Measurements from ENCODE around the gene ACTMAP. TPM values are rescaled to one million over a fixed set of nuclear protein-coding genes. Genes with fewer than 3 reads are reported as not detected.

Gene ACTMAP
- total RNA-seq, 1 donor from 2014 or later = 5.6 TPM

DNA sequence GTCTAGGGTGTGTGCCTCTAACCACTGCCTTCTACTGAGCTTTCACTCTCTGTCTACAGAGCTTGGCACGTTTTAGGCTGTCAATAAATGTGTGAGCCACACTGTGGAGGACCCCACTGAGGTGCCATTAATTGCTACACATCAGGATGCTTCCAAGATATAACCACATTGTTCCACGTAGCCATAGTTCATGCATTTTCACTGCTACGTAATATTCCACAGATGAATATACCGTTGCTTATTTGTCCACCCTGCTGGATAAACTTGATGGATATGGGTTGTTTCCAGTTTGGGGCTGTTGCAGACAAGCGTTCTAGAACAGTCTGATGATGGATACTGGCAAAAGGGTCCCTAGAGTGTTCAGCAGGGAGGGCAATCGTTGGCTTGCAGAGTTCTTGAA is 48.5 kb downstream of the ACTMAP start:
- no peak for DNase-seq (ENCODE audit: low spot score)

DNA sequence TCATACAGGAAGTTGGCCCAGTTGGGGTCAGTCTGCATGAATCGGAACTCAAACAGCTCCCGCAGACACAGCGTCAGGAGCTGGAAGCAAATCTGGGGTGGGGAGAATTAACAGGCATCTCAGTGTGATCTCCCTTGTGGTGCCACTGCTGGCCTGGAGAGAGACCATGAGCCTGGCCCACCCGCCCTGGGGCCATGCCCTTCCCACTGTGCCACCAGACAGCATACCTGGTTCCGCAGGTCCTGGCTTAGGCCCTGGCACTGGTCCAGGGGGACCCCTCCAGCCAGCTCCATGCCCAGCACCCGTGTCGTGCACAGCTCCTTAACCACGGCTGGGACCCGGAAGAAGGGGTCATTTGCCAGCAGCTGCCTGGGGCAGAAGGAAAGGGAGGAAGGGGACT is 50.2 kb downstream of the ACTMAP start:
- DNase-seq (ENCODE audit: low spot score) = no peak

DNA sequence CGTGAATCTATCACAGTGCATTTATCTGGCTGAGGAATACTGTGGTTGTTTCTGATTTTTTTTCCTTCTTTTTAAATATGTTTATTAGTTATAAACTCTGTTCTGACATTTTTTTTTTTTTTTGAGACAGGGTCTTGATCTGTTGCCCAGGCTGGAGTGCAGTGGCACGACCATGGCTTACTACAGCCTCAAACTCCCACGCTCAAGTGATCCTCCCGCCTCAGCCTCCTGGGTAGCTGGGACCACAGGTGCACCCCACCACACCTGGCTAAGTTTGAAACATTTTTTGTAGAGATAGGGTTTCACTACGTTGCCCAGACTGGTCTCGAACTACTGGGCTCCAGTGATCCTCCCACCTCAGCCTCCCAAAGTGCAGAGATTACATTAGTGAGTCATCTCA is 53.3 kb downstream of the ACTMAP start:
- no peak for DNase-seq (ENCODE audit: low spot score)

DNA sequence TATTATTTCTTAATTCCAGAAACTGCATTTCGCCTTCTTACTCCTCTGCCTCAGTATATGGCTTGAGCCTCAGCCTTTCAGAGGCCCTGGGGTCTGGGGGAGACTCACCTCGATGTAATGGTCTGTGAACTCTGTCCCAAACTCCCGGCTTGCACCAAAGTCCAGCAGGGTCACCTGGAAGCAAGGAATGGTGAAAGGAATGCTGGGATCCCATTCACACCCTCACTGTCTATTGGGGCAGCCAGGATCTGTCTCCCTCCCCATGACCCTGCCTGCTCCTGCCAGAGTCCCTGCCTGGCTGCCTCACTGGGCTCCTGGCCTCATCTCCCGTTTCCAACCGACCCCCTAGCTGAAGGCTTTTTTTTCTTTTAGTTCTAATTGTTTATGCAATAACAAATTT is 54.4 kb downstream of the ACTMAP start:
- DNase-seq (ENCODE audit: low spot score) = no peak

DNA sequence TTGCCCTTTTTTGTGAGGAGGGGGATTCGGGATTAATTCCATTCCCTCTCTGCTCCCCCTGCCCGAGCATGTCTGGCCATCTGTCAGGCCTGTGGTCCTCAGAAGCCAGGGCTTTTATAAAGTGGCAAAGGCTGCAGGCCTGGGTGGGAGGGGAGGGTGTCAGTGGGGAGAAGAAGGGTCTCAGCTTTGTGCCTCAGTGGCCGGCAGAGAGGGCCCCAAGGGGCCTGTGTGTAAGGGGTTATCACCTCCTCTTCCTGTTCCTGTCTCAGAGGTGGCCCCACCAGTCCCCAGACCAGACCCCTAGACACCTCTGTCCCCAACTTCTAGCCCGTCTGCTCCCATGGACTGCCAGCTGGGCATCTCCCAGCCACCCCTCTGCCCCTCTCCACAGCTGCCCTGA is 56.4 kb downstream of the ACTMAP start:
- DNase-seq (ENCODE audit: low spot score) = no peak

DNA sequence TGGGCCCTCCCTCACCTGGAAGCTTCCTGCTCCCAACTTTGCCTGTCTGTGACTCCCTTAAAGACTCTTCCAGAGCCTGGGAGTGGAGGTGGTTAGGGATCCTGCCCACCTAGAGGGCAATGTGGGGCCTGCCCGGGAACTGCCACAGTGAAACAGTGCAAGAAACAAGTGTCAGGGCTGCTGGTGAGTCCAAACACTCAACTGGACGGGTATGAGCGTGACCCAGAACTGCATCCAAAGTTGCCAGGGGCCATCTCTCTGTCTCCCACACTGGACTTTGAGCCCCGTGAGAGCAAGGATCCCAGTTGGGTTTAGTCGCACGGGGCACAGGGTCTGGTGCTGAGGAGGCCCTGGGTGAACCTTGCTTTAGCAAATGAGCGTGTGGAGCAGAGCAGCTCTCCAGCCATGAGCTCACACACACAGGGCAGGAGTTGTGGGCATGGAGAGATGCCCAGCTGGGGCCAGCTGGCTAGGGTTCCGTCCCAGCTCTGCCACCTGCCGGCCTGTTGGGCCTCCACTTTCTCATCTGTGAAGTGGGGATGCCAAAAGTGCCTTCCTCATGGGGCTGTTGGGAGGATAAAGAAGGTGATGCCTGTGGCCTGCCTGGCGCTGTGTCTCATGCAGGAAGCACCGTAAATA is 57.0 kb downstream of the ACTMAP start:
- no peak for DNase-seq (ENCODE audit: low spot score)

DNA sequence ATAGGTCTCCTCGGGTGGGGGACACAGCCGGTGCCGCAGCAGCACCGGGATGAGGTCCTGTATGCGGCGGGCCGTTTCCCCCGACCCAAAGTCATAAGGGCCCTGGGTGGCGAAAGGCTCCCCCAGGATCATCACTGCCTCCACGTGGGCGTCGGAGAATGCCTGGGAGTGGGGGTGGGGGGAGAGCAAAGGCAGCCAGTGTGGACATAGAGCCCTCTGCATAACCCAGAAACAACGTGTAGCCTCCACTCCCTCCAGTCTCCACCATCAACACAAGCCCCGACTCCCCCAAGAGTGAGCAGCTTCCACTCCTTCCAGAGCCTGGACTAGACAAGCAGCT is 58.1 kb downstream of the ACTMAP start:
- no peak for DNase-seq (ENCODE audit: low spot score)

DNA sequence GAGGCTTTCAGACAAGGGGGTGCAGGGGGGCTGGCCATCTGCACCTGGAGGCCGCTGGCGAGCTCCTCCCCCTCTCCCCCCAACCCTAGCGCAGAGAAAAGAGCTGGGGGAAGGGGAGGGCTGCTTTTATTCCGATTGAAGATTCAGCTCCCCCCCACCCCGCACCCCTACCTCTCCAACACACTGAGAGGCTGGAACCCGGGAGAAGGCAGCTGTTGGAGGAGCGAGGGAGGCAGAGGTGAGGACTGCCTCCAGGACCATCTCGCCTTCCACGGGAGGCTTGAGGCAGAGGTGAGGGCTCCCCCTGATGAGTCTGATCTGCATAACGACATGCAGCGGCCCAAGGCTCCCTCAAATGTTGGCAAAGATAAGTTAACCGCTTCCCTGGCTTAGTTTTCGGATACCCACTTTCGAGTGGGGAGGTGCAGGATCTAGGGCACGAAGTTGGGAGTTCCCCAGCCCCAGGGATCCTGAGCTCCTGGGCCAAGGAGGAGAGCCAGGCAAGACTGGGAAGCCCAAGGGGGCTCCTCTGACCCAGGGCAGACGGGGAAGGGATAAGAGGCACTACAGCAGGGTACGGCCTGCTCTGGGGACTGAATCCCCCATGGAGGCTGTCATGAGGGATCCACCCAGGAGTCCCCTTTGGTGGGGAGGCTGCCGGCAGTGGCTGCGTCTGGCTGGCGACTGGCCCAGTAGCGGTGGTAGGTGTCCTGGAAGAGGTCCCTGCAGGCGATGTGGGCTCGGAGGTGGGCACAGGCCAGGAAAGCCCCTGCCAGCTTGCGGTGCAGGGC is 58.7 kb downstream of the ACTMAP start:
- DNase-seq (ENCODE audit: low spot score) = no peak

Other genes with a start within 250 kb of the ACTMAP start
- 54.3 TPM for gene SHKBP1, start 173.6 kb downstream of the ACTMAP start, total RNA-seq
- gene LTBP4, start 149.1 kb downstream of the ACTMAP start, total RNA-seq = 217 TPM
- 63.8 TPM for gene NUMBL, start 59.8 kb downstream of the ACTMAP start, total RNA-seq
- 16.8 TPM for gene COQ8B, start 33.6 kb downstream of the ACTMAP start, total RNA-seq
- gene ITPKC, start 33.4 kb downstream of the ACTMAP start, total RNA-seq = 53.1 TPM
- 41.3 TPM for gene SNRPA, start 726 bp upstream of the ACTMAP start, total RNA-seq
- gene MIA, start 25.0 kb upstream of the ACTMAP start, total RNA-seq = not detected
- gene RAB4B, start 27.8 kb upstream of the ACTMAP start, total RNA-seq = 26.9 TPM
- 113 TPM for gene EGLN2, start 48.7 kb upstream of the ACTMAP start, total RNA-seq
- gene CYP2A6, start 100.0 kb upstream of the ACTMAP start, total RNA-seq = 0.48 TPM
- gene CYP2A7, start 131.8 kb upstream of the ACTMAP start, total RNA-seq = not detected
- gene CYP2B6, start 240.8 kb upstream of the ACTMAP start, total RNA-seq = not detected